Activated CD4-positive, alpha-beta T cell treated with anti-CD3 and anti-CD28 coated beads, Interleukin-2, Interleukin-6, amounts not matched to agents 100 ng/mL and 50 ng/mL, durations not matched to agents 16 hours and 8 hours (primary cell): ENCODE results near the gene DOCK10.

Experiments used
- DNase-seq: peaks from one replicate; pipeline ENCODE4 v3.0.0-alpha.2; 2020

Gene DOCK10

DNA sequence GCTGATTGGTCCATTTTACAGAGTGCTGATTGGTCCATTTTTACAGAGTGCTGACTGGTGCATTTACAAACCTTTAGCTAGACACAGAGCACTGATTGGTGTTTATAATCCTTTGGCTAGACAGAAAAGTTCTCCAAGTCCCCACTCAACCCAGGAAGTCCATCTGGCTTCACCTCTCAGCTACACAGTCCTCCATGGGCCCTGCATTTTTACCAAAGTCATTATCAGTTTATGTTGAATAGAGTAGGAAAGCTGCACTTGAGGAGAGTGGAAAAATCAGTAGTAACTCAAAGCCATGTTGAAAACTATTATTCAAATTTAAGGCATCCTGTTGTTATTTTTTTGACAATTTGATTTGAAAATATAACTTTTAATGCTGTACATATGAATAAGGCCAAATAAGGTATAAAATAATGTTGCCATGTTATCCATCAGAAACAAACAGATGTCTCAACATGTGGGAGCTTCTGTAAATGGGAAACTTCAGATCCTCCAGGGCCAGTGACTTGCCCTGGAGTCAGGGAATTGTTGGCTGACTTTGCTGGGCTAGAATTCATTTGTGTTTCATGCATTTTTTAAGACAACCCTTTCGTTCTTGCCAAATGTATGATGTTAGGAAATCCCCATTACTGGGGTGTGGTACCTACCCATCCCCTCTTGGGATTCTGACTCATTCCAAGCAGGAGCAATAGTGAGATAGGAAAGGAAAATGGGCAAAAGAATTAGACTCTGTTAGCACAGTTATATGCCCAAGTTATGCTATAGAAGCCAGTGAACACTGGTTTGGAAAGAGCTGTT, 288.3 kb downstream of the DOCK10 start:
- no peak for DNase-seq

DNA sequence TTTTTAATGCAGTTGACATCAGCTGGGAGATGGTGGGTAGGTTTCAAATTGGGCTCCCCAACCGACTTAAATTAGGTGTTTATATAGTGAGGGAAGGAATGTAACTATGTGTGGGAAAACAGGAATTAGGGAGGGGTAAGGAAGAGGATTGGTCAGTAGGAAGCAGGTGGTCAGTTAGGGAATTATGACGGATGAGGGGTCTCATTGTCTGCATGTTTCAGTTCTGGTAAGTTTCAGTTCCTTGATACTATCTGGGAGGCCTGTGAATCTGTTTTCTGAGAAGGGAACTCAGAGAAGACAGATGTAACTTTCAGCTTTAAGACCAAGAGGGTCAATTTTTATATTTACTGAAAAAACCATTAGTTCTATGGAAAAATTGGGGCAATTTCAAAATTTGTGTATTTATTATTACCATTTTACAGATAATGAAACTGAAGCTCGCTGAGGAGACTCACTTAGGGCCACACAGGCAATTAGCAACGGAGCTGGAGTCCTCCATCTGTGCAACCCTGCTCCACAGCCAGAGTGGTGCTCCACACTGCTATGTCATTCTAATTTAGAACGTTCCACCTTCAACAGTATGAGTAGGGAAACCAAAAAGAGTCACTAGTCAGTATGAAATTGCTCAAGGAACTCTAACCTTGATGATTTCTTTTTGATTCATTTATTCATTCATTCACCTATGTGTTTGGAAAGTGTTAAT, 290.1 kb downstream of the DOCK10 start:
- no peak for DNase-seq

DNA sequence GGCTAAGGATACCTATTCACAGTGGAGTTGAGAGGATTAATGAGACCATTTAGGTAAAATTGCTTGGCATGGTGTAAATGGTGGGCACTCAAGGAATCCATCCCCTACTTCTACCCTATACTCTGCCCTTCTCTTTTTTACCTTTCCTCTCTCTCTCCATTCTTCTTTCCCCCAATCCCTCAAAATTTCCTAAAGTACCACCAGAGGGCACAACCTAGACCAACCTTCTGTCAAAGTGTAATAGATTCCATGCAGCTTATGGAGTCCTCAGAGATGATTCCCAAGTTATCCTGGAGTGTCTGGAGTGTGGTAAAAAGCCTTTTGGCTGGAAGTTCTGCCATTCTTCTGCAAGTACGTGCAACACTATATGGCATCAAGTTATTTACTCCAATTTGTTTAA, 293.1 kb downstream of the DOCK10 start:
- DNase-seq: no peak

DNA sequence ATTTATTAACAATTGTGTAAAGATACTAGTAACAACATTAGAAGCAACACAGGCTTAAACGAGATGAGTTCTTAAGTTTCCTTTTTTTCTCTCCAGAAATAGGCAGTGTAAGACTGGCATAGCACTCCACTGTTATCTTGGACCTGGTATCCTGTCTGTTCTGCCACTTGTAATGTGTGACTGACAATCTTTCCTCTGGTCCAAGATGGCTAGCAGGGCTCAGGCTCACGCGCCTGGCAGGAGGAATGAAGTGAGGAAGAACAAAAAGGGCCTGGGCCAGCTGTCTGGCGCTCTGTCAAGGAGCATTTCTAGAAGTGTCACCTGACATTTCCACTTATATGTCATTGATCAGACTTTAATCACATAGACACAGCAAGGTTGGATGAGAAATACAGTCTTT, 294.5 kb downstream of the DOCK10 start:
- no peak for DNase-seq

DNA sequence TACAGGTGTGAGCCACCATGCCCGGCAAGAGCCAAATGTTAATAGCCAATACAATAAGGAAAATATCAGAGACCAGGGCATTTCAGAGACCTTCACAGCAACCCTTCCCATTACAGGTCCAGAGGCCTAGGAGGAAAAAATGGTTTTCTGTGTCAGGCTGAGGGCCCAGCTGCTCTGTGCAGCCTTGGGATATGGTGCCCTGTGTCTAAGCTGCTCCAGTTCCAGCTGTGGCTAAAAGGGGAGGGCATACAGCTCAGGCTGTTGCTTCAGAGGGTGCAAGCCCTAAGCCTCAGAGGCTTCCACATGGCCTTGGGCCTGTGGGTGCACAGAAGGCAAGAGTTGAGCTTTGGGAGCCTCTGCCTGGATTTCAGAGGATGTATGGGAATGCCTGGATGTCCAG, 306.0 kb downstream of the DOCK10 start:
- no peak for DNase-seq

DNA sequence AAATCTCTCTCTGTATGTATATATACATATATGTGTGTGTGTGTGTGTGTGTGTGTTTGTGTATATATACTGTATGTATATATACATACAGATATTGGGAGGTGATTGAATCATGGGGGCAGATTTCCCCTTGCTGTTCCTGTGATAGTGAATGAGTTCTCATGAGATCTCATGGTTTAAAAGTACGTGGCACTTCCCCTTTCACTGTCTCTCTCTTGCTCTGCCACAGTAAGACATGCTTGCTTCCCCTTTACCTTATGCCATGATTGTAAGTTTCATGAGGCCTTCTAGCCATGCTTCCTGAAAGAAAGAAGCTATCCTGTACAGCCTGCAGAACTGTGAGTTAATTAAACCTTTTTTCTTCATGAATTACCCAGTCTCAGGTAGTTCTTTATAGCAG, 307.3 kb downstream of the DOCK10 start:
- no peak for DNase-seq

DNA sequence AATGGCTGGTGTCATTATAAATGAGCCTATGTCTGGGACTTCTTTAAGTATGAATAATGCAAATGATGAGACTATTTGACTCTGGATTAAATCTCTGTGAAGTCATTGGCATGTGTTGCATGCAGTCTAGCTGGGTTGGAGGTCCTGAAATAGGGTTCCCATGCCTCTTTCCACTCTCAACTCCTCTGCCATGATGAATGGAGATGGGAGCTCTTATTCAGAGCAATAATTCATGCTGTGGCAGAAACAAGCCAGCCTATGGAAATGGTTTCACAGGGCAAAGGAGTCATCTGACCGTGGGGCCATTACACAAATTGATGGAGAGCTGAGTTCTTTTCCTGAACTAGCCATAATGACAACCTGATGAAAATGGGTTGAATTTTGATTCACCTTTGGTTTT, 310.6 kb downstream of the DOCK10 start:
- no peak for DNase-seq

DNA sequence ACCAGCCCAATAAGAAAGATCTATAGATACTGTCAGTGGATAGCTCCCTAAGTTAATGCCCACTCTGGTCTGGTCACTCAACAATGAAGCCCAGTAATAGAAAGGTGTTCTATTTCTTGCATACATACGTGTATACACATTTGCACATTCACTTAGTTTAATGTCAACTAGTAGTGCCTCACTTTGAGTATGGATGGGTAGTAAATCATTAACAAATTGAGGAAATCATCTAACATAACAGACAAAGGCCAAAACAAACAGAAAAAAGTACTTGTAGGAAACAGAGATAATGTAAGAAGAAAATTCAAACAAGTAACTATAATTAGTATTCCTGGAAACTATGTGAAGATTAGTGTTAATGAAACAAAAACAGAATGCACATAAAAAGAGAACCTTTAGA, 312.8 kb downstream of the DOCK10 start:
- DNase-seq: no peak

DNA sequence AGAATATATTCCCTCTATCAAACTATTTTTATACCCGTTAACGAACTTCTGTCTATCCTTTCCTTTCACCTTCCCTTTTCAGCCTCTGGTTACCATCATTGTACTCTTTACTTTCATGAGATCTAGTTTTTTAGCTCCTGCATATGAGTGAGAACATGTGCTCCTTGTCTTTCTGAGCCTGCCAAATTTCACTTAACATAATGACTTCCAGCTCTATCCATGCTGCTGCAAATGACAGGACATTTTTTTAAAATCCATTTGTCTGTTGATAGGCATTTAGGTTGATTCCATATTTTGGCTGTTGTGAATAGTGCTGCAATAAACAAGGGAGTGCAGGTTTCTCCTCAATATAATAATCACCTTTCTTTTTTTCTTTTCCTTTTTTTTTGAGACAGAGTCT, 317.9 kb downstream of the DOCK10 start:
- no peak for DNase-seq

DNA sequence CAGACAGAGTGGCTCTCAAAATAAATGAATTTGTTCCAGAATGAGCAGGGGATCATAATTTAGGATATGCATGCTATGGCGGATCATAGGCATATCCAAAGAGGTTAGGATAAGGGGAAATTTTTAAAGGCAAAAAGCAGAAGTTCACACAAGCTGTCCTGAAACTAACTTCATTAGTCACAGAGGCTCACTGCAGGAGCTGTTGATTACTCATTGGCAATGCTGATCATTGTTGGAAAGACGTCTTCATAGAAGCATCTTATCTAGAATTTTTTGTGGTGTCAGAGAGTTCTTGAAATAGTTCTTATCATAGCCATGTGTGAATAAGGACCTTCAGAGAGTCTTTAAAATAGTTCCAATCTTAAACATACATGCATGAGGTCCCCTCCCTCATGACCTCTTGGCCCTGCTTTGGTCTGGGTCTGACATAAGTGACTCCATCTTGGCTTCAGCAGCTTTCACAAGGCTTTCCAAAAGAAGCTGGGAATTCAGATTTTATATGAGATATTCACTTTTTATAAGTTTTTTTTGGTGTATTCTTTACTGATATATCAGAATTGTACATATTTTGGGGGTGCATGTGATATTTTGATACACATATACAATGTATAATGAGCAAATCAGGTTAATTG, 318.6 kb downstream of the DOCK10 start:
- DNase-seq: no peak

DNA sequence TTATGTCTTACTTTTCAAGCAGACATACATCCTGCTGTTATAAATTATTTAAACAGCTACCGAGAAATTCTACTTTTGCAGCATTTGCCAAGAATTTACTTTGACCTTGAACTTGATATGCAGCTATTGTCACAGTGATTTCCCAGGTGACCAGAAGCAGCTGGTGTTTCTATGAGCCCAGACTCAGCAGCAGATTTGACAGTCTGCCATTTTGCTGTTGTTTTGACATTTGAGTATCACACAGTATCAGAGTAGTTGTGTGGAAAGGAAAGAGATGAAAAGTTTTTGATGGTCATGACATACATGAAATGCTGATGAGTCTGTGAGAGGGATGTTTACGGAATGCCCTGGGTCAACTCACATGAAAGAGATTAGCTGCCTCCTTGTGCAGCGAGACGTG, 319.5 kb downstream of the DOCK10 start:
- DNase-seq: no peak

DNA sequence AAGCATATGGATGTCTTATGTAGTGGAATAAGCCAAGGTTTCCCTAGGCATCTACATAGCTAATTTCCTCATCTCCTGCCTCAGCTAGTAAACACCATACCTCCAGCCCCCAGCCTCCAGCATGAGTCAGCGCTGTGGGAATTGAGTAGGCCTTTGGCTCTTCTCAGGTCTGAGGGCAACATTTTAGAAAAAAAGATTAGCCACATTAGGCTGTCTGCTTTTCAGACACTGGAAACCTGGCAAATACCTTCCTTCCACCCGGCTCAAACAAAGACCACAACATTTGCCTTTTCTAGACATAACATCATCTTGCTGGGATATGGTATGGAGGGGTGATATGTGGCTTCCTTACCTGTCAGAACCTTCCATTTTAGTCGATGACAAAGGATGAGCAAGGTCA, 320.0 kb downstream of the DOCK10 start:
- no peak for DNase-seq

DNA sequence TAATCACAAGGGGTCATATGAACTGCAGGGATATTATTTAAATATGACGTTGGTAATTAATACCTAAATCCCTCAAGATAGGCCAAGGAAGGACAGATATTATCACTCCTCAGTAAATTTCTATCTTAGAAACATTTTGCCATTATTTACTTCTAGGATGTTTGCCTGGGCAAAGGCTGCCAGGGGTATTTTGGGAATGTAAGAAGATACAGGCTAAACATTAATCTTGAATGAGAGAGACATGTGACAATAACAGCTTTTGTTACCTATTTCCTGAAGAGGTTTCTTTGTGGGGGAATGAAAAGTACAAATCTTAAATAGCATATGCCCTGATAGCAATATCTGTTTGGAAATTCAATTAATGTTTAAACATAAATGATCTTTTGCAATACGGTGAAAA, 325.3 kb downstream of the DOCK10 start:
- no peak for DNase-seq

DNA sequence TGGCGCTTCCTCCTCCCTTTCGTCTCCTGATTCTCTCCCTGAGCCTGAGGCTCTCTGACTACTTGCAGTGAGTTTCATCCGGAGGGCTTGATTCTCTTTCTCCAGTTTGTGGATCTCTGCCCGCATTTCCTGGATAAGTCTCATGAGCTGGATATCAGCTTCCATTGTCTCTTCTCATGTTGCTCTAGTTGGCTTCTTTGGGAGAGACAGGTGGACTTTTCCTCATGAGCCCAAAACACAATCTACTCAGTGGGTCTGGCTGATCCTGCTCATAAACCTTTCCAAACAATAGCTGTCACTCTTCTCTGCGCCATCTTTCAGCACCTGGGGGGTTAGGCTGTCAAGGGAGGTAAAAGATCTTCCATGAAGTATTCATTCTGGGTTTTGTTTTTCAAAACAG, 326.1 kb downstream of the DOCK10 start, which contains the start of gene CCDC195:
Gene CCDC195, minus strand, starts transcription at position 165 of the 400 bp plus-strand sequence. Its CDS starts 0 bp downstream, at position 165.
- no peak for DNase-seq
